Osteoblast (primary cell): ENCODE measurements around the gene RAB7A. TPM values are rescaled to one million over a fixed set of nuclear protein-coding genes. Genes with fewer than 3 reads are reported as not detected.
A peak's percentile ranks its signal among the peaks of the same experiment; 100 is the strongest.

ENCODE experiments used
- DNase-seq: peaks from one replicate; pipeline ENCODE4 v3.0.0; 2011; ENCODE audit warnings: low spot score, mixed read lengths; ENCODE audit not compliant: insufficient read length; ENCODE audit errors: missing footprints
- H2AFZ ChIP-seq: 2 replicates; pipeline ENCODE4 v1.6.0; 2011; ENCODE audit warnings: mild to moderate bottlenecking, low read length
- H3K27ac ChIP-seq: 2 replicates; pipeline ENCODE4 v1.5.1; 2011; ENCODE audit warnings: mild to moderate bottlenecking, low read depth, low read length, moderate library complexity
- H3K27me3 ChIP-seq: 2 replicates; pipeline ENCODE4 v1.6.0; 2012; ENCODE audit warnings: mild to moderate bottlenecking, control low read depth, inconsistent platforms, low read length, moderate library complexity; ENCODE audit not compliant: insufficient read depth
- H3K36me3 ChIP-seq: 2 replicates; pipeline ENCODE4 v1.5.1; 2011; ENCODE audit warnings: mild to moderate bottlenecking, low read length, control low read depth, moderate library complexity; ENCODE audit not compliant: insufficient read depth
- H3K4me1 ChIP-seq: 2 replicates; pipeline ENCODE4 v1.5.1; 2011; ENCODE audit warnings: mild to moderate bottlenecking, low read length, control low read depth, moderate library complexity; ENCODE audit not compliant: insufficient read depth
- H3K4me2 ChIP-seq: 2 replicates; pipeline ENCODE4 v1.6.0; 2011; ENCODE audit warnings: mild to moderate bottlenecking, low read length; ENCODE audit not compliant: insufficient read depth
- H3K4me3 ChIP-seq: fragments of 200-600 bp; sonication (generic); 3 replicates; pipeline ENCODE4 v1.5.1; 2012; ENCODE audit warnings: mild to moderate bottlenecking, low read length, inconsistent platforms; ENCODE audit not compliant: insufficient read depth
- H3K79me2 ChIP-seq: 2 replicates; pipeline ENCODE4 v1.6.0; 2012; ENCODE audit warnings: mild to moderate bottlenecking, low read length, control low read depth, inconsistent platforms; ENCODE audit not compliant: insufficient read depth
- H3K9me3 ChIP-seq: 2 replicates; pipeline ENCODE4 v1.5.1; 2011; ENCODE audit warnings: low read depth, low read length, control low read depth
- H4K20me1 ChIP-seq: 2 replicates; pipeline ENCODE4 v1.6.0; 2012; ENCODE audit warnings: mild to moderate bottlenecking, low read length, control low read depth; ENCODE audit not compliant: insufficient read depth
- total RNA-seq: library from RNA; depleted of rRNA; stranded (reverse); fragments of >200 nt; gene quantifications from 2 replicates; pipeline ENCODE4 v1.2.3, GENCODE V29; 2012
- TF ChIP-seq, protein P1 (sequence below): IDR thresholded peaks from 2 replicates; pipeline ENCODE4 v1.5.1; 2011; ENCODE audit warnings: mild to moderate bottlenecking, low read depth, low read length, moderate library complexity; ENCODE audit errors: extremely low read depth

The RAB7A gene
- total RNA-seq, 1 donor, result 86.1 TPM

DNA sequence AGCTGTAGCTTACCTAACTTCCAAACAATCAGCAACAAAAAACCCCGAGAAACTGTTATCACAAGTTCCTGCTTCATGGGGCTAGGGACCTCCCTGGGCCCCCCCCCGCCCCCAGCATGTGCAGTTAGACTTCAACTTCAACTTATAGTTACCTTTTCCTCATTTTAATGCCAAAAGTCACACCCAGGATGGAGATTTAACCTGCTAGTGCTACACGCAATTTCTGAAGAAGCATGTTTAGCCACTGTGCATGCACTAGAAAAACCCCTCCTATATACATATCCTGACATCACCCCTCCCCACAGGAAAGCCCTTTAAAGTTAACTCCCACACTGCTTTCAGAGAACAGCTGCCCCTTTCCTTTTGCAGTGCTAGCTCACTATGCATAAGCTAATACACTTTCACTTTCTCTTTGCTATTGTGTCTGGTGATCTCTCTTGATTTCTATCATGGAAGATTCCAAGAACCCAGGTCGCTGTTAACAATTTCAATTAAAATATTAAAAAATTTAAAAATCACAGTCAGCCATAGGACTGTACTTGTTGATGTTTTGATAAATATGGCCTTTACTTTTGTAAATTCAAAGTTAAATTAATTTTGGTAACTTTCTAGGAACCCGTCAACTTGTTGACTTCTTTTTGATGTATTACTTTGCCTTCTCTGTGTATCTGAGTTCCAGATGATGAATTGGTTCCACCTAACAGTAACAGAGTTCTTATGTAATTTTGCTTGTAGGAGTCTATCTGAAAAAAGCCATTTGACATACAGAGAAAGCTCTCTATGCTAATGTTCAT is 78.2 kb downstream of the RAB7A start:
- no peak for DNase-seq
- peak overlapping the region; percentile 76 for H3K4me2 ChIP-seq
- no peaks in the 10 kb centered on the region for H3K27me3 ChIP-seq
- TF ChIP-seq, protein P1, sequence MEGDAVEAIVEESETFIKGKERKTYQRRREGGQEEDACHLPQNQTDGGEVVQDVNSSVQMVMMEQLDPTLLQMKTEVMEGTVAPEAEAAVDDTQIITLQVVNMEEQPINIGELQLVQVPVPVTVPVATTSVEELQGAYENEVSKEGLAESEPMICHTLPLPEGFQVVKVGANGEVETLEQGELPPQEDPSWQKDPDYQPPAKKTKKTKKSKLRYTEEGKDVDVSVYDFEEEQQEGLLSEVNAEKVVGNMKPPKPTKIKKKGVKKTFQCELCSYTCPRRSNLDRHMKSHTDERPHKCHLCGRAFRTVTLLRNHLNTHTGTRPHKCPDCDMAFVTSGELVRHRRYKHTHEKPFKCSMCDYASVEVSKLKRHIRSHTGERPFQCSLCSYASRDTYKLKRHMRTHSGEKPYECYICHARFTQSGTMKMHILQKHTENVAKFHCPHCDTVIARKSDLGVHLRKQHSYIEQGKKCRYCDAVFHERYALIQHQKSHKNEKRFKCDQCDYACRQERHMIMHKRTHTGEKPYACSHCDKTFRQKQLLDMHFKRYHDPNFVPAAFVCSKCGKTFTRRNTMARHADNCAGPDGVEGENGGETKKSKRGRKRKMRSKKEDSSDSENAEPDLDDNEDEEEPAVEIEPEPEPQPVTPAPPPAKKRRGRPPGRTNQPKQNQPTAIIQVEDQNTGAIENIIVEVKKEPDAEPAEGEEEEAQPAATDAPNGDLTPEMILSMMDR, result no peak
- peaks cover 21% of the 10 kb centered on the region for H3K4me1 ChIP-seq
- no peaks in the 10 kb centered on the region for H3K9me3 ChIP-seq
- peak overlapping the region; percentile 40 for H3K27ac ChIP-seq
- H4K20me1 ChIP-seq, result peaks cover 8% of the 10 kb centered on the region
- H3K4me3 ChIP-seq, result peak overlapping the region; percentile 43
- H3K79me2 ChIP-seq, result peaks cover 93% of the 10 kb centered on the region
- no peak overlapping the region for H2AFZ ChIP-seq
- H3K36me3 ChIP-seq, result peaks cover 52% of the 10 kb centered on the region

DNA sequence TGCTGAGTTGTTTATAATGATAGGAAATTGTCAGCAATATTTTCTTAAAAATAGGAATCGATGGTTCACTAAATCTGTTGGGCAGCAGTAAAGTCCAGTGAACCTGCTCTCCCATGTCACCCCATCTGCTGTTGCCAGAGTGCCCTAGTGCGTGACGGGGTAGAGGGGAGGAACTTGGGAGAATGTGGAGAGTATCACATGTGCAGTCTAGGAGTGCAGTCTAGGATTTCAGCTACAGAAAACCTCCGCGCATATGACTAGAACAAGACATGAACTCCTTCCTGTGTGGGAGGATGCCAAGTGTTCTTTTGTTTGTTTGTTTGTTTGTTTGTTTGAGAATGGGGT is 78.8 kb downstream of the RAB7A start:
- H3K9me3 ChIP-seq, result no peaks in the 10 kb centered on the region
- H3K4me2 ChIP-seq, result no peak overlapping the region
- H3K36me3 ChIP-seq, result peaks cover 51% of the 10 kb centered on the region
- no peaks in the 10 kb centered on the region for H3K27me3 ChIP-seq
- peak overlapping the region; percentile 40 for H3K27ac ChIP-seq
- H2AFZ ChIP-seq, result no peak overlapping the region
- TF ChIP-seq, protein P1, result no peak
- H3K79me2 ChIP-seq, result peaks cover 89% of the 10 kb centered on the region
- no peak for DNase-seq
- peaks cover 8% of the 10 kb centered on the region for H4K20me1 ChIP-seq
- peaks cover 21% of the 10 kb centered on the region for H3K4me1 ChIP-seq
- no peak overlapping the region for H3K4me3 ChIP-seq

DNA sequence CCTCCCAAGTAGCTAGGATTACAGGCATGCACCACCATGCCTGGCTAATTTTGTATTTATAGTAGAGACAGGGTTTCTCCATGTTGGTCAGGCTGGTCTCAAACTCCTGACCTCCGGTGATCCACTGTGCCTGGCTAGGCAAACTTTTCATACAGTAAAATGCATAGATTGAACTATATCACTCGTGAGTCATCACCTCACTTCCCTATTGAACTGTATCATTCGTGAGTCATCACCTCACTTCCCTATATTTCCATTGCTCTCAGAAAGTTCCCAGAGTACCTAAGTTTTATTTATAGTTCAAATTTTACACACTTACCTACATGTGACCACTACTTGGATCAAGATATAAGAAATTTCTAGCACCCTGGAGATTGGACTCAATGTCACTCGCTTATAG is 79.8 kb downstream of the RAB7A start:
- no peak for DNase-seq
- H3K27me3 ChIP-seq, result no peaks in the 10 kb centered on the region
- peak overlapping the region; percentile 40 for H3K27ac ChIP-seq
- H3K9me3 ChIP-seq, result no peaks in the 10 kb centered on the region
- peaks cover 21% of the 10 kb centered on the region for H3K4me1 ChIP-seq
- H3K79me2 ChIP-seq, result peaks cover 85% of the 10 kb centered on the region
- TF ChIP-seq, protein P1, result no peak
- peaks cover 46% of the 10 kb centered on the region for H3K36me3 ChIP-seq
- no peak overlapping the region for H3K4me3 ChIP-seq
- H4K20me1 ChIP-seq, result peaks cover 8% of the 10 kb centered on the region
- no peak overlapping the region for H3K4me2 ChIP-seq
- H2AFZ ChIP-seq, result no peak overlapping the region

DNA sequence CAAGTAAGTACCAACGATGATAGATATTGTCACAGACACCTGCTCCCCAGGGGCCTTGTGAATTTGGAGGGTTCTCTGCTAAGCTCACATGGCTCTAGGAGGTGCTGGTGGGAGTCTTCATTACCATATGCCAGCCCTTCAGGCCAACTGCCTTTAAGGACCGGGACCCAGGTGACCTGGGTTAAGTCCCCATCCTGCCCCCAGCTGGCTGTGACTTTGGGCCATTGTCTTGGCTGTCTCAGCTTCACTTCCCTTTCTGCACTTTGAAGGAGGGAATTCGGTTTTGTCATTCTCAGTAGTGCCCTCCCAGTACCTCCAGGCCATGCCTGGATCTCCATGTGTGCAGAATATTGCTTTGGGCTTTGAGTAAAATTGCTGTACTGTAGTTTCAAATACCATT is 80.6 kb downstream of the RAB7A start:
- H2AFZ ChIP-seq, result no peak overlapping the region
- DNase-seq, result no peak
- H3K4me1 ChIP-seq, result peaks cover 21% of the 10 kb centered on the region
- H3K9me3 ChIP-seq, result no peaks in the 10 kb centered on the region
- H4K20me1 ChIP-seq, result peaks cover 8% of the 10 kb centered on the region
- peak overlapping the region; percentile 4 for H3K27ac ChIP-seq
- H3K4me3 ChIP-seq, result no peak overlapping the region
- TF ChIP-seq, protein P1, result no peak
- H3K36me3 ChIP-seq, result peaks cover 49% of the 10 kb centered on the region
- H3K27me3 ChIP-seq, result no peaks in the 10 kb centered on the region
- H3K79me2 ChIP-seq, result peaks cover 76% of the 10 kb centered on the region
- H3K4me2 ChIP-seq, result no peak overlapping the region
